ENCODE measurements around the gene USP35. TPM values are rescaled to one million over a fixed set of nuclear protein-coding genes. Genes with fewer than 3 reads are reported as not detected.

USP35 gene
- total RNA-seq, 4 donors from 2014 or later = 4.6 to 6.1 (median 5.4) TPM

- Histone ChIP-seq H3K27me3 (no peaks in the 10 kb centered on the region), H3K4me1 (peaks cover 34 to 40% of the 10 kb centered on the region in 2 donors), H3K27ac (no peak overlapping the region), H3K4me3 (no peak overlapping the region), H3K9me3 (no peaks in the 10 kb centered on the region), H3K36me3 (no peaks in the 10 kb centered on the region)
- in situ Hi-C loops (cut with MboI; ENCODE audit: low sequenced_read_pairs in 4 of 4) (no loop called here), intact Hi-C loops (cut with DNase I; ENCODE audit: low total_unique reads) (no loop called here)
- TF ChIP-seq, protein P1, sequence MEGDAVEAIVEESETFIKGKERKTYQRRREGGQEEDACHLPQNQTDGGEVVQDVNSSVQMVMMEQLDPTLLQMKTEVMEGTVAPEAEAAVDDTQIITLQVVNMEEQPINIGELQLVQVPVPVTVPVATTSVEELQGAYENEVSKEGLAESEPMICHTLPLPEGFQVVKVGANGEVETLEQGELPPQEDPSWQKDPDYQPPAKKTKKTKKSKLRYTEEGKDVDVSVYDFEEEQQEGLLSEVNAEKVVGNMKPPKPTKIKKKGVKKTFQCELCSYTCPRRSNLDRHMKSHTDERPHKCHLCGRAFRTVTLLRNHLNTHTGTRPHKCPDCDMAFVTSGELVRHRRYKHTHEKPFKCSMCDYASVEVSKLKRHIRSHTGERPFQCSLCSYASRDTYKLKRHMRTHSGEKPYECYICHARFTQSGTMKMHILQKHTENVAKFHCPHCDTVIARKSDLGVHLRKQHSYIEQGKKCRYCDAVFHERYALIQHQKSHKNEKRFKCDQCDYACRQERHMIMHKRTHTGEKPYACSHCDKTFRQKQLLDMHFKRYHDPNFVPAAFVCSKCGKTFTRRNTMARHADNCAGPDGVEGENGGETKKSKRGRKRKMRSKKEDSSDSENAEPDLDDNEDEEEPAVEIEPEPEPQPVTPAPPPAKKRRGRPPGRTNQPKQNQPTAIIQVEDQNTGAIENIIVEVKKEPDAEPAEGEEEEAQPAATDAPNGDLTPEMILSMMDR (IDR thresholded peaks at IDR 0.05 in 4 of 5, conservative IDR thresholded peaks at IDR 0.05 in 1 of 5) = no peak
- no peak for TF ChIP-seq POLR2A (IDR thresholded peaks at IDR 0.05)
- no peak for DNase-seq
- ATAC-seq = no peak
Observed at GRCh38 chr11:78193806-78194205, 5.1 kb downstream of the USP35 start.

DNA sequence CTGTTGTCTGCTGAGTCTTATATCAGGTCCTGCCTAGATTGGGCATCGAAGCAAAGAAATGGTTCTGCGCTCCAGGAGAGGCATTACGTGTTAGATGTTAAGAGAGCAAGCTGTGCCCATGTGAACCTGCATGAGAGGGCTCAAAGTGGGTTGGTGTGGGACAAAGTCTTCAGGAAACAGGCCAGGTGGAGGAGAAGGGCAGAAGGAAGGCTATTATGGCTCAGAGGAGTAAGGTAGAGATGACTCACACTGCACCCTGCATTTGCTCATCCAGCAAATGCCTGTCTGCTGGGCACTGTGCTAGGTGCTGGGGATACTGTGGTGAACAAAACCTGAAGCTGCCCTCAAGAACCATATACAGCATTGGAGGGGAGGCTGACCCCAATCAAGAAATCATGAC lies 5.8 kb downstream of the USP35 start:
- TF ChIP-seq POLR2A (IDR thresholded peaks at IDR 0.05) = no peak
- TF ChIP-seq, protein P1 (IDR thresholded peaks at IDR 0.05 in 4 of 5, conservative IDR thresholded peaks at IDR 0.05 in 1 of 5) = no peak
- in situ Hi-C loops (cut with MboI; ENCODE audit: low sequenced_read_pairs in 4 of 4) (no loop called here), intact Hi-C loops (cut with DNase I; ENCODE audit: low total_unique reads) (no loop called here)
- H3K27ac ChIP-seq = no peak overlapping the region
- no peaks in the 10 kb centered on the region for H3K36me3 ChIP-seq
- no peaks in the 10 kb centered on the region for H3K27me3 ChIP-seq
- H3K4me3 ChIP-seq = no peak overlapping the region
- no peak for DNase-seq
- peaks cover 29 to 33% of the 10 kb centered on the region in 2 donors for H3K4me1 ChIP-seq
- ATAC-seq = no peak
- no peaks in the 10 kb centered on the region for H3K9me3 ChIP-seq

- DNase-seq (no peak), ATAC-seq (no peak)
- Histone ChIP-seq H3K36me3 (no peaks in the 10 kb centered on the region), H3K4me3 (no peak overlapping the region), H3K27ac (no peak overlapping the region), H3K4me1 (peaks cover 18 to 21% of the 10 kb centered on the region in 2 donors), H3K9me3 (no peaks in the 10 kb centered on the region), H3K27me3 (no peaks in the 10 kb centered on the region)
- in situ Hi-C loops (cut with MboI; ENCODE audit: low sequenced_read_pairs in 4 of 4) (no loop called here), intact Hi-C loops (cut with DNase I; ENCODE audit: low total_unique reads) (no loop called here)
- TF ChIP-seq, protein P1 (IDR thresholded peaks at IDR 0.05 in 4 of 5, conservative IDR thresholded peaks at IDR 0.05 in 1 of 5) = no peak
- TF ChIP-seq POLR2A (IDR thresholded peaks at IDR 0.05) = no peak
Observed at GRCh38 chr11:78195917-78196560, 7.3 kb downstream of the USP35 start.

- intact Hi-C loops (cut with DNase I; ENCODE audit: low total_unique reads) = no loop called here
- Histone ChIP-seq H3K4me3 (no peak overlapping the region), H3K27me3 (no peaks in the 10 kb centered on the region), H3K27ac (no peak overlapping the region), H3K9me3 (no peaks in the 10 kb centered on the region), H3K36me3 (no peaks in the 10 kb centered on the region), H3K4me1 (peaks cover 13 to 22% of the 10 kb centered on the region in 2 donors)
- in situ Hi-C loops (cut with MboI; ENCODE audit: low sequenced_read_pairs in 4 of 4) = no loop called here
- ATAC-seq (no peak), DNase-seq (no peak)
- TF ChIP-seq, protein P1 (IDR thresholded peaks at IDR 0.05 in 4 of 5, conservative IDR thresholded peaks at IDR 0.05 in 1 of 5) = no peak
- TF ChIP-seq POLR2A (IDR thresholded peaks at IDR 0.05) = no peak
Observed at GRCh38 chr11:78196661-78197091, 8.0 kb downstream of the USP35 start.

GRCh38 chr11:78197816-78198215 lies 9.1 kb downstream of the USP35 start:
- Histone ChIP-seq H3K27ac (no peak overlapping the region), H3K27me3 (no peaks in the 10 kb centered on the region), H3K4me1 (peaks cover 2 to 12% of the 10 kb centered on the region in 2 donors), H3K4me3 (no peak overlapping the region), H3K36me3 (no peaks in the 10 kb centered on the region), H3K9me3 (no peaks in the 10 kb centered on the region)
- no peak for ATAC-seq
- DNase-seq = no peak
- intact Hi-C loops (cut with DNase I; ENCODE audit: low total_unique reads) (no loop called here), in situ Hi-C loops (cut with MboI; ENCODE audit: low sequenced_read_pairs in 4 of 4) (no loop called here)
- TF ChIP-seq, protein P1 (IDR thresholded peaks at IDR 0.05 in 4 of 5, conservative IDR thresholded peaks at IDR 0.05 in 1 of 5) = no peak
- TF ChIP-seq POLR2A (IDR thresholded peaks at IDR 0.05) = no peak
